Parathyroid adenoma (tissue), 2 donors: ENCODE results near the gene KRTAP10-10.
"Not testable (repeated sequence)": the region's sequence is repeated elsewhere in the genome, so short reads cannot be mapped to it uniquely, and the experiment has no call there.

ENCODE experiments used
- H2AFZ ChIP-seq: fragments of 300-600 bp; sonication (generic); one replicate; pipeline ENCODE4 v1.7.0; 2017; ENCODE audit warnings: antibody characterized with exemption, mild to moderate bottlenecking
- H3K27ac ChIP-seq: fragments of 300-600 bp; sonication (generic); one replicate; pipeline ENCODE4 v1.7.0; 2017
- H3K27me3 ChIP-seq: fragments of 300-600 bp; sonication (generic); one replicate; pipeline ENCODE4 v1.7.0; 2017; ENCODE audit warnings: low read length; ENCODE audit not compliant: control insufficient read depth, insufficient read depth
- H3K36me3 ChIP-seq: fragments of 300-600 bp; sonication (generic); one replicate; pipeline ENCODE4 v1.7.0; 2017; ENCODE audit warnings: low read length; ENCODE audit not compliant: control insufficient read depth, insufficient read depth
- H3K4me1 ChIP-seq: fragments of 300-600 bp; sonication (generic); one replicate; pipeline ENCODE4 v1.7.0; 2017; ENCODE audit warnings: control low read depth
- H3K4me2 ChIP-seq: fragments of 300-600 bp; sonication (generic); one replicate; pipeline ENCODE4 v1.7.0; 2017; ENCODE audit warnings: low read length
- H3K4me3 ChIP-seq: fragments of 300-600 bp; sonication (generic); one replicate; pipeline ENCODE4 v1.7.0; 2017; ENCODE audit warnings: low read depth, low read length
- H3K79me2 ChIP-seq: fragments of 300-600 bp; sonication (generic); one replicate; pipeline ENCODE4 v1.7.0; 2017; ENCODE audit warnings: control low read depth
- H3K9ac ChIP-seq: fragments of 300-600 bp; sonication (generic); one replicate; pipeline ENCODE4 v1.7.0; 2017; ENCODE audit warnings: mild to moderate bottlenecking
- H3K9me3 ChIP-seq: fragments of 300-600 bp; sonication (generic); one replicate; pipeline ENCODE4 v1.7.0; 2017; ENCODE audit warnings: low read length; ENCODE audit not compliant: control insufficient read depth
- TF ChIP-seq, protein P1 (sequence below): fragments of 300-600 bp; sonication (generic); IDR thresholded peaks from one replicate; pipeline ENCODE4 v1.7.0; 2017; ENCODE audit warnings: antibody characterized with exemption, mild to moderate bottlenecking
- donor health status: primary hyperparathyroidism.

The KRTAP10-10 gene

DNA sequence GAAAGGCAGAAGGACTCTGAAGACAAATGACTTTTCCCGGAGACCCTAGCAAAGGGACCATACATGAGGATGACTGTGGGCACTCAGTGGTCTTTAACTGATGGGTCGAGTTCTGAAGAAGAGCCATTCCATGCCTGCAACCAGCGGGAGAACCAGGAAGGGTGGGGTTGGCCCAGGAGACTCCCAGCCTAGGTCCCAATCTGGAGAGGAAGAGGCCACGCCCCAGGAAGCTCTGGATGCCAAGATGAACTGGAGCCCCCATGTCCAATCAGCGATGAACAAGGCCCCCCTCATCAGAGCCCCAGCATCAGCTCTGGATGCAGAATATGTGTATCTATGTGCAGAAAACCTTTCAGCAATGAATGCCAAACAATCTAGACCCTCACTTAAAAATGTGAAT, 3.6 kb downstream of the KRTAP10-10 start:
- Histone ChIP-seq H3K4me2 (no peak overlapping the region), H2AFZ (no peak overlapping the region), H3K4me1 (no peaks in the 10 kb centered on the region), H3K4me3 (no peak overlapping the region), H3K27me3 (no peaks in the 10 kb centered on the region), H3K36me3 (no peaks in the 10 kb centered on the region), H3K27ac (no peak overlapping the region), H3K79me2 (no peaks in the 10 kb centered on the region), H3K9me3 (no peaks in the 10 kb centered on the region), H3K9ac (no peak overlapping the region)
- TF ChIP-seq, protein P1, sequence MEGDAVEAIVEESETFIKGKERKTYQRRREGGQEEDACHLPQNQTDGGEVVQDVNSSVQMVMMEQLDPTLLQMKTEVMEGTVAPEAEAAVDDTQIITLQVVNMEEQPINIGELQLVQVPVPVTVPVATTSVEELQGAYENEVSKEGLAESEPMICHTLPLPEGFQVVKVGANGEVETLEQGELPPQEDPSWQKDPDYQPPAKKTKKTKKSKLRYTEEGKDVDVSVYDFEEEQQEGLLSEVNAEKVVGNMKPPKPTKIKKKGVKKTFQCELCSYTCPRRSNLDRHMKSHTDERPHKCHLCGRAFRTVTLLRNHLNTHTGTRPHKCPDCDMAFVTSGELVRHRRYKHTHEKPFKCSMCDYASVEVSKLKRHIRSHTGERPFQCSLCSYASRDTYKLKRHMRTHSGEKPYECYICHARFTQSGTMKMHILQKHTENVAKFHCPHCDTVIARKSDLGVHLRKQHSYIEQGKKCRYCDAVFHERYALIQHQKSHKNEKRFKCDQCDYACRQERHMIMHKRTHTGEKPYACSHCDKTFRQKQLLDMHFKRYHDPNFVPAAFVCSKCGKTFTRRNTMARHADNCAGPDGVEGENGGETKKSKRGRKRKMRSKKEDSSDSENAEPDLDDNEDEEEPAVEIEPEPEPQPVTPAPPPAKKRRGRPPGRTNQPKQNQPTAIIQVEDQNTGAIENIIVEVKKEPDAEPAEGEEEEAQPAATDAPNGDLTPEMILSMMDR: no peak

DNA sequence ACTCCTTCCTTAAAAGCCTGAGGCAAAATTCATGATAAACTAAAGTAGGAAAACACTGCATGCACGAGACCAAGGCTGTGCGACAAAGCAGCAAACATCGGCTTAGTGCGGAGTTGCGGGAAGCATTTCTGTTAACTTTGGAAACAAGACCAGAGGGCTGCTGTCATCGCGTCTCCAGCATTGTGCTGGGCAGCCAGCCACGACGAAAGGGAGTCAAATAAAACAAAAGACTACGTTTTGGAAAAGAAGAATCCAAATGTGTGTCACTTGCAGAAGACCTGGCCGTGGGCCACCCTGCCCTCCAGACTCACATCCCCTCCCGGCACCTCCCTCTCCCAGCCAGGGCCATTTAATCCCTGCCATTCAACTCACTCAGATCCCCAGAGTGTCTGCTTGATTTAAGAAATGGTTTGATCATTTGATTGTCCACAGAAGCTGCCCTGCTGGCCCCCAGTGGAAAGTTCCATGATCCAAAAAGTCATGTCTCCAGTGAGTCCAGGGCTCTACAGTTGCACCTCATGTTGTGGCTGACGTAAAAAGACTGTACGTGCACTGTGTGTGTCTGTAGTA, 6.7 kb downstream of the KRTAP10-10 start:
- no peak overlapping the region for H2AFZ ChIP-seq
- no peak overlapping the region for H3K4me2 ChIP-seq
- H3K27me3 ChIP-seq: no peaks in the 10 kb centered on the region
- no peaks in the 10 kb centered on the region for H3K36me3 ChIP-seq
- H3K4me3 ChIP-seq: no peak overlapping the region
- H3K4me1 ChIP-seq: no peaks in the 10 kb centered on the region
- H3K9ac ChIP-seq: no peak overlapping the region
- no peaks in the 10 kb centered on the region for H3K79me2 ChIP-seq
- H3K9me3 ChIP-seq: no peaks in the 10 kb centered on the region
- H3K27ac ChIP-seq: no peak overlapping the region
- TF ChIP-seq, protein P1: no peak

DNA sequence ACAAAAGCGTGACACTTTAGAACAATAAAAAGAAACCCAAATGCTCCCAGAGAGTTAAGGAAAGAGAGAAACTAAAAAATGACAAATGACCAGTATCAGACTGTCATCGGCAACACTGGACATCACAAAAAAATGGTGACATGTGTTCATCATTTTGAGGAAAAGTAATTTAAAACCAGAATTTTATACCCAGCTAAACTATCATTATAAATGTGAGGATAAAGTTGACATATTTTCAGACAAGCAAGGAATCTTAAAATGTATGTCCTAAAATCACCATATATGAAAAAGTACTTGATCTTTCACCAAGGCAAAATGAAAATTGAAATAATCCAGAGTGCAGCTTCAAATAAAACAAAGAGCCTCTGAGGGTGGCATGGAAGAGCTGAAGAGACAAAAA, 7.7 kb downstream of the KRTAP10-10 start:
- no peaks in the 10 kb centered on the region for H3K79me2 ChIP-seq
- H3K9ac ChIP-seq: no peak overlapping the region
- no peak overlapping the region for H3K27ac ChIP-seq
- no peak overlapping the region for H3K4me2 ChIP-seq
- no peaks in the 10 kb centered on the region for H3K9me3 ChIP-seq
- H2AFZ ChIP-seq: no peak overlapping the region
- no peaks in the 10 kb centered on the region for H3K27me3 ChIP-seq
- H3K4me1 ChIP-seq: no peaks in the 10 kb centered on the region
- TF ChIP-seq, protein P1: no peak
- no peaks in the 10 kb centered on the region for H3K36me3 ChIP-seq
- no peak overlapping the region for H3K4me3 ChIP-seq

DNA sequence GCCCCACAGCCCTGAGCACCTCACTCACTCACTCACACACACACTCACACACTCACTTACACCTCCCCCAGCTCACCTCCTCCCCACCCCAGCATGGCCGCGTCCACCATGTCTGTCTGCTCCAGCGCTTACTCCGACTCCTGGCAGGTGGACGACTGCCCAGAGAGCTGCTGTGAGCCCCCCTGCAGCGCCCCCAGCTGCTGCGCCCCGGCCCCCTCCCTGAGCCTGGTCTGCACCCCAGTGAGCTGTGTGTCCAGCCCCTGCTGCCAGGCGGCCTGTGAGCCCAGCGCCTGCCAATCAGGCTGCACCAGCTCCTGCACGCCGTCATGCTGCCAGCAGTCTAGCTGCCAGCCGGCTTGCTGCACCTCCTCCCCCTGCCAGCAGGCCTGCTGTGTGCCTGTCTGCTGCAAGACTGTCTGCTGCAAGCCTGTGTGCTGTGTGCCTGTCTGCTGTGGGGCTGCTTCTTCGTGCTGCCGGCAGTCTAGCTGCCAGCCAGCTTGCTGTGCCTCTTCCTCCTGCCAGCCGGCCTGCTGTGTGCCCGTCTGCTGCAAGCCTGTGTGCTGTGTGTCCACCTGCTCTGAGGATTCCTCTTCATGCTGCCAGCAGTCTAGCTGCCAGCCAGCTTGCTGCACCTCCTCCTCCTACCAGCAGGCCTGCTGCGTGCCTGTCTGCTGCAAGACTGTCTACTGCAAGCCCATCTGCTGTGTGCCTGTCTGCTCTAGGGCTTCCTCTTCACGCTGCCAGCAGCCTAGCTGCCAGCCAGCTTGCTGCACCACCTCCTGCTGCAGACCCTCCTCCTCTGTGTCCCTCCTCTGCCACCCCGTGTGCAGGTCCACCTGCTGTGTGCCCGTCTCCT, 9.4 kb downstream of the KRTAP10-10 start, which contains the start of gene KRTAP10-11:
KRTAP10-11 (plus strand) TSS at position 49 of the 856 bp plus-strand sequence; CDS start at position 94, 45 bp downstream.
- H3K27me3 ChIP-seq, H2AFZ ChIP-seq, H3K4me2 ChIP-seq, H3K27ac ChIP-seq, H3K9me3 ChIP-seq, H3K36me3 ChIP-seq, H3K4me3 ChIP-seq, H3K79me2 ChIP-seq, H3K4me1 ChIP-seq, H3K9ac ChIP-seq: not testable (repeated sequence)

DNA sequence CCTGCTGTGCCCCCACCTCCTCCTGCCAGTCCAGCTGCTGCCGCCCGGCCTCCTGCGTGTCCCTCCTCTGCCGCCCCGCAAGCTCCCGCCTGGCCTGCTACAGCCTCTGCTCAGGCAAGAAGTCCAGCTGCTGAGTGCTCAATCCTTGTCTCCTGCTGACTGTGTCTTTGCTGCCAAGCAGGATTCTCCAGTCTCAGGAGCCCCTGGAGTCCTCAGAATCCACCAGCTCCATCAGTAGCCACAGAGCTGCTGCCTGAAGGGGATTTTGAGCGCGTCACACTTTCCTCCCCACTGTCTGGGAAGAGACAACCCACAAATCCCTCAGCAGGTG, 10.0 kb downstream of the KRTAP10-10 start:
- H3K4me3 ChIP-seq: no peak overlapping the region
- no peak overlapping the region for H3K9ac ChIP-seq
- no peak overlapping the region for H3K27ac ChIP-seq
- no peaks in the 10 kb centered on the region for H3K9me3 ChIP-seq
- H3K4me1 ChIP-seq: no peaks in the 10 kb centered on the region
- TF ChIP-seq, protein P1: no peak
- H3K4me2 ChIP-seq: no peak overlapping the region
- no peaks in the 10 kb centered on the region for H3K27me3 ChIP-seq
- H2AFZ ChIP-seq: no peak overlapping the region
- no peaks in the 10 kb centered on the region for H3K79me2 ChIP-seq
- H3K36me3 ChIP-seq: no peaks in the 10 kb centered on the region
